Measurements from ENCODE around the gene TOR4A.

Gene TOR4A

DNA sequence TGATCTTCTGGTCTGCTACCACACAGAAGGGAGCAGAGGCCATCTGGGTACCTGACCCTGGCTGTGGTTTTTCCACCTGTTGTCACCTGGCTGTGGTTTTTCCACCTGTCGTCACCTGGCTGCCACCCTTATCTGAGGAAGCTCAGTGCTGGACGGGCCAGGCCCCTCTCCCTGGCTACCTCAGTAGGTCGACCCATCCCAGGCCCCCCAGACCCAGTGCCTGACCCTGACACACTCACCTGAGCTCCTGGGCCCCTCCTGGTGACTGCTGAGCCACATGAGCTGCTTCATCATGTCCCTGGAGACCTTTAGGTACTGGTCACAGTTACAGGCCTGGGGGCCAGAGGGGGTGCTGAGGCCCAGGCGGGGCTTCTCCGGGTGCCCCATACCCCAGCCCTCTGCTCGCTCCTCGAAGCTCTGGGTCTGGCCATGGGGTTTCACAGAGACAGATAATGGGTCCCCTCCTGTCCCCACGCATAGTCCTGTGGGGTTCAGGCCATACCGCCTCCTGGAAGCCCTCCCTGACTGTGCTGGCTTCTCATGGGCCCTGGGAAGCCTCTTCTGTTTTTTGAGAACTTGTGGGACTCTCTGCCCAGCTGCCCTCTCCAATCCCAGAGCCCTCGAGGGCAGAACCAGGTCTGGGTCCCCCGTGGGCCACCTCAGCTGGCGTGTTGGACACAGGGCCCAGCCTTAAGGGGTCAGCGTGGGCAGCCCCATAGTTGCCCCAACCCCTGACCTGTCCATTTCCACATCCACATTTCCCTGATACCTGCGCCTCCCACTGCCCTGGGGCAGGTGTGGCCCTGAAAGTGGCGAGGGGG is 32.1 kb downstream of the TOR4A start:
- no peak for DNase-seq

DNA sequence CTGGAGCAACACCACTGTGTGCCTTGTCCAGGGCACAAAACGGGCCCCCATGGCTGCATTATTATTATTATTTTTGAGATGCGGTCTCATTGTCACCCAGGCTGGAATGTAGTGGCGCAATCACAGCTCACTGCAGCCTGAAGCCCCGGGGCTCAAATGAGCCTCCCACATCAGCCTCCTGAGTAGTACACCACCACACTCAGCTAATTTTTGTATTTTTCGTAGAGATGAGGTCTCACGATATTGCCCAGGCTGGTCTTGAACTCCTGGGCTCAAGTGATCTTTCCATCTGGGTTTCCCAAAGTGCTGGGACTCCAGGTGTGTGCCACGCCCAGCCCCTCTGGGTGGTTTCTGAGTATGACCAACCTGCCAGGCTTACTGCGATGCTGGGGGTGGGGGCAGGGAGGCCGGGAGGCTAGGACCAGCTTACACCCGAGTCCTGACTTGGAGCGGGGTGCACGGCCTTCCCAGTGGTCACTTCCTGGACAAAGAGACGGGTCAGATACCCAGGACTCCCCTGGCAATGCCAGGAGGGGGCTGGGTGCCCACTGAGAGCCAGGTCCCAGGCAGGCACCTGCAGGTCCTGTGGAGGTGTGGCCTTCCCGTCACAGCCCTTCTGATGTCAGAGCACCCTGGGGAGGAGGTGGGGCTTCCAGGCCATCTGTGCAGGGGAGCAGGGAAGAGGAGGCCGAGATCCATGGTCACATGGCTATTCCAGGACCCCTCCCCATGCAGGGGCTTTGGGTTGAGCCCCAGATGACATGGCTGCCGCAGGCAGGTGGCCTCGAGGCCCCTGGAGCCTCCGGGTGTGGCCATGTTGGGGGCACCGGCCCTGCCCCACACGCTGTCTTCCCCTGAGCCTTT is 32.9 kb downstream of the TOR4A start:
- DNase-seq, result no peak

DNA sequence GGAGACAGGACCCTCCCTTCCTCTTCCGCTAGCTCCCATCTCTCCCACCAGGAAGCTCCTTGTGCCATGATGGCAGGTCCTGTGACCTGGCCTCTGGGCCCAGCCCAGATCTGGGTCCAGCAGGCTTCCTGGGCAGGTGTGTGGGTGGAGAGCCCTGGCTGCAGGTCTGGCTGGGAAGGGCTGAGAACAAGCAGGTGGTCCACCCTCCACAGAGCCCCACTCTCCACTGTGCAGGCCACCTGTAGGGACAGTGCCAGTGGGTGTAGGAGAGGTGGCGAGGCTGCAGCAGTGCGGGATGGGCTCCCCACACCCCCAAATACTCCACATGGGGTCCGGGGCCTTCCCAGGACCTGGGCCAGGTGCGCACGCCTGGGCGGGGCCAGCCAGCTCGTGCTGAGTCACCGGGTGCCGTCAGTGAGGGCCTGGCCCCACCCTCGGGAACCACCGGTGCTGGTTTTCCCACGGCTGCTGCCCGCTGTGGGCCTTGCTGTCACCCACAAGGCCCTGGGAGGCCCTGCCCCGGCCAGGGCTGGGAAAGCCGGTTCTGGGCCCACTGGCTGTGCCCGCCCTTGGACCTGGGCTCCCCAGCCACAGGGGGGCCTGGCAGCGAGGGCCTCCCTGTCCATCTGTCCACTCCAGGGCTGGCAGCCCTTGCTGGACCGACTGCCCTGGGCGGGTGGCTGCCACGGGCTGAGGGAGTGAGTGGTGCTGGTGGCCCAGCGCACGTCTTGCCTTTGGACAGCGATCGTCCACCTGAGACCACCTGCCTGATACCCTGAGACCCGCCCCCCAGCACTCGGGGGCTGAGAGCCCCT is 33.9 kb downstream of the TOR4A start:
- DNase-seq, result no peak

DNA sequence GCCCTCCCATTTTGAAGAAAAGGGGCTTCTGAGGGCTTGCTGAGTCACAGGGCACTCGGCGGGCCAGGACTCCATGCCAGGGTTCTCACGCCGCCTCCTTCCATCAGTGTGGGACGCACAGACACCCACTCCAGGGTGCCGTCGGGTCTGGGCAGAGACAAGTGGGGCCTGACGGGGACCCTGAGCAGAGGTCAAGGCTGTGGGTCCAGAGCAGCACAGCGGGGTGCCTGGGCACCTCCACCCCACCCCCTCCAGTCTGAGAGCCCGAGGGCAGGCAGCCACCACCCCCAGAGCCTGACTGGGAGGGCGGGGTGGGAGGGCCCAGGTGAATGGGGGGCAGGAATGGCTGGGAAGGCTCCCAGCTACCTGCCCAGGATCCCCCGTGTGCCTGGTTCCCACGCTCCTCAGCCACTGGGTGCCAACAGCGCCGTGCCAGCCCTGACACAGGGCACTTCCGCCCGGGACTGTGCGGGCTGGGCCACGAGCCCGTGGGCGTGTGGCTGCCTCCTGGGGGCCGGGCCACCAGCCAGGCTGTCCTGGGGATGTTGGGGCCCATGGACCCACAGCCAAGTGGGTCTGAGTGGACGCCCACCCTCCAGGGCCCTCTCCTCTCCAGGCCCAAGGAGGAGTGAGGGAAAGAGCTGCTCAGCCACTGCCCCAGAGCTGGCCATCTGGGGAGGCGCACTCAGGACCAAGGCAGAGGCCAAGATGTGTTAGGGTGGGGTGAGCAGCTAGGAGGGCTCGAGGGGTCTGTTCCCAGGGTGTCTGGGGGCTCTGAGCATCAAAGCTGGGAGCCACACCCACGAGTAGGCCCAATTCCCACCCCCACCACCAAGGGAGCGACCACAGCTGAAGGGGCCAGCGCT is 34.7 kb downstream of the TOR4A start:
- DNase-seq, result no peak

DNA sequence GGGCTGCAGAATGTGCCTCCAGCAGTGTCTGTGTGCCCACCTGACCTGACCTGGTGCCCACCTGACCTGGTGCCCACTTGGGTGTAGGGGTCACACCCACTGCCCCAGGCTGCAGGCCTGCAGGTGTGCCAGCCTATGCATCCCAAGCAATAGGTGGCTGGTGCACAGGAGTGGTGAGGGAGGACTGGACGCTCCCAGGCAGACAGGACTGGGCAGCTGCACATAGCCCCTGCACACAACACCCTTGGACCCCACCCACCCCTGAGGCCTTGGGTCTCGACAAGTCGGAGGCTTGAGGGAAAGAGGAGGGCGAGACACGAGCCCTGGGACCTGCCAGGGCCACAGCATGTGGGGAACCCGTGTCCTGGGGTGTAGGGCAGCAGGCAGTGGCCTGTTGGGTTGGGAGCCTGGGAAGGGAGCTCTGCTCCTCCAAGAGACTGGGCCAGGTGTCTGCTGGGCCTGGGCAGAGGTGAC is 35.4 kb downstream of the TOR4A start:
- no peak for DNase-seq

DNA sequence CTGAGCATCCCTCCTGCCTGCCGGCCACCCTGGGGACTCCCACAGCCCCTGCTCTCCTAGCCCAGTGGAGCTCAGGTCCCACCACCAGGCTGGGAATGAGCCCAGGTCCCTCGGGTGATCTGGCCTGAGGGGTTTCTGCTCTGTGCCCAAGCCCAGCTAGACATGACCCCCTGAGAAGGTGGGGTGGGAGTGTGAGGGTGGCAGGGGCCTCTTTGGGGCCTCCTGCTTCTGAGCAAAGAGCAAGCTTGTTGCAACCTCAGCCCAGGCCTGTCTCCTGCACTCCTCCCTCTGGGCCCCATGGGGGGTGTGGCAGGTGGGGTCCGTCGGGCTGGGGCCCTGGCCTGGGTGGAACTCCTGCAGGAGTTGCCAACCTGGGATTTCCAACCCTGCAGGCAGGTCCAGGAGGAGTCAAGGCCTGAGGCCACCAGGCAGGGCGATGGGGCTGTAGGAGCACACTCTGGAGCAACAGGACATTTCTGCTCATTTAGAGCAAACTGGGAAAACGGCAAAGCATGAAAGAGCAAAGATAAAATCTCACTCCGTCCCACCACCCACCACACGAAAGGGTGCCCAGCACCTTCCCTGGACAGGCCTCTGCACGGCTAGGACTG is 35.9 kb downstream of the TOR4A start:
- no peak for DNase-seq

DNA sequence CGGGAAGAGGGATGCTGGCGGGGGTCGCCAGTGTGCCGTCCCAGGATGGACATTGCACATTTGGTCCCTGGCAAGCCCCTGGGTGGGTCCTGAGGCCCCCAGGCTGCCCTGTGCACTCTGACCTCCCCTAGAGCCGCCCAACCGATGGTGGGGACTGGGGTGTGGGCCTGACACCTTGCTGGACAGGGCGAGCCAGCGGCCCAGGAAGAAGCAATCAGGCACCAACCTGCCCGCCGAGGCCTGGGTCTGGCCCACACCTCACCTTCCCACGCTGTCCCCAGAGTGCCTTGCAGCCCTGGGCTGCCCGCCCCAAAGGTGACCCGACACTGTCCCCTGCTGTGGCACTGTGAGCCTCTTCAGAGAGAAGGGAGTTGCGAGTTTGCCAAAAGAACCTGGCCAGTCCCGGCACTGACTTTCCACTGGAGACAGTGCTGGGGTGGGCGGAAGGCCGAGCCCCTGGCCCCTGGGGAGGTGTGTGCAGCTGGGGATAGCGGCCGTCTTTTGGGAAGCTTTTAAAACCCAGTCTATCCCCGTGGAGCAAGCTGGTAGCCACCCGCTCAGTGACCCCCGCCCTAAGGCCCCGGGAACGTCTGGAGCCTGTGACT is 36.5 kb downstream of the TOR4A start:
- DNase-seq, result no peak

DNA sequence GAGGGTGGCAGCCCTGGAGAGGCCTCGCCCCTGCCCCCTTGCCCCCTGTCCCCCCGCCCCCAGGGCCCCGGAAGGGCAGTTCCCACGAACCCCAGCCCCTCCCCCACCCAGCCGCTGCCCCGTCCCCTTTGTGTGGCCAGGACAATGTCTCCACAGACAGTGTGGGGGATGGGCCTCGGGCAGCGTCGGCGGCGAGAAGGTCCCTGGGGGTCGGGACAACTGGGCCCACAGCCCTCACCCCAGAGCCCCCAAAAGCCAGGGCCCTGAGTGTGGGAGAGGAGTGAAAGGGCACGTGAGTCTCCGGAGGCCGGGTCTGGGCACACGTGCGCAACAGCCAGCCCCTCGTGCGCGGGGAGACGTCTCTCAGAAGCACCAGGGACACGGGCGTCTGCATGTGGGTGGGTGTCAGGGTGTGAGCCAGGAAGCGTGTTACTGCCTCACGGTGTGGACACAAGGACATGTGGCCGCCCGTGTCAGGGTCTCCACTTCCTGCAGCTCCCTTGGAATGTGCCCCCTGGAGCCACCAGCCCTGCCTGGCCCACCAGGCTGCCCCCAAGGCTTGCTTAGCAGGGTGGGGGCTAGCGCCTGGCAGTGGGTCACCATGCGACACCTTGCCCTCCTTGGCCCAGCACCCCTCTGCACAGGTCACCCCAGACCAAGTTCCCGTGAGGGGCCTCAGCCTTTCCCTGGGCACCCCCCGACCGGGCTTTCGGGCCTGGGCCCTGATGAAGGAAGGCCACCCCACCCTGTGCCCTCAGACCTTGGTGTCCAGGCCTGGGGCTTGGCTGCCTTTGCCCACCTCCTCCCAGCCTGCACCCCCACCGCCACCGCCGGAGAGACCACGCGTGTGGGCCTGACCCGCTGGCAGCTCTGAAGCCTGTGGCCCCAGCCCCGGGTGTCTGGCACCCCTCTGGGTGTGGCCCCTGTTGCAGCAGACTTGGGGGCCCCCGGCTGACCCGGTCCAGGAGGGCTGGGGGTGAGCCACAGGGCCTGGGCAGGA is 37.3 kb downstream of the TOR4A start:
- DNase-seq, result no peak

DNA sequence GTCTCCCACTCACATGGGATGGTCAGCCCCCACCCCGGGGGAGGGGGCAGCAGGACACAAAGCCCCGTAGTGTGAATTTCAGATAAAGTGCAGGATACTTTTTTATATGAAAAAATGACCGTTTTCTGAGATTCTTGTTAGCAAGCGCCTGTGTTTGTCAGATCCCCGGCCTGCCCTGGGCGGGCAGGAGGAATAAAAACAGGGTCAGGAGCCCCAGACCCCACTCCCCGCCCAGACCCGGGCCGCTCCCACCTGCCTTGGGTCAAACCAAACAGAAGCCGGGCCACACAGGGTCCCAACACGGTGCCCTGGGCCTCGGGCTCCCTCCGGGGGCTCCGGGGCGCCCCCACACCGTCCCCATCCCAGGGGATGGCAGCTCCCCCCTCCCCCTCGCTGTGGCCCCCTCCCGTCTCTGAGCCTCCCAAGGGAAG is 38.1 kb downstream of the TOR4A start:
- no peak for DNase-seq

DNA sequence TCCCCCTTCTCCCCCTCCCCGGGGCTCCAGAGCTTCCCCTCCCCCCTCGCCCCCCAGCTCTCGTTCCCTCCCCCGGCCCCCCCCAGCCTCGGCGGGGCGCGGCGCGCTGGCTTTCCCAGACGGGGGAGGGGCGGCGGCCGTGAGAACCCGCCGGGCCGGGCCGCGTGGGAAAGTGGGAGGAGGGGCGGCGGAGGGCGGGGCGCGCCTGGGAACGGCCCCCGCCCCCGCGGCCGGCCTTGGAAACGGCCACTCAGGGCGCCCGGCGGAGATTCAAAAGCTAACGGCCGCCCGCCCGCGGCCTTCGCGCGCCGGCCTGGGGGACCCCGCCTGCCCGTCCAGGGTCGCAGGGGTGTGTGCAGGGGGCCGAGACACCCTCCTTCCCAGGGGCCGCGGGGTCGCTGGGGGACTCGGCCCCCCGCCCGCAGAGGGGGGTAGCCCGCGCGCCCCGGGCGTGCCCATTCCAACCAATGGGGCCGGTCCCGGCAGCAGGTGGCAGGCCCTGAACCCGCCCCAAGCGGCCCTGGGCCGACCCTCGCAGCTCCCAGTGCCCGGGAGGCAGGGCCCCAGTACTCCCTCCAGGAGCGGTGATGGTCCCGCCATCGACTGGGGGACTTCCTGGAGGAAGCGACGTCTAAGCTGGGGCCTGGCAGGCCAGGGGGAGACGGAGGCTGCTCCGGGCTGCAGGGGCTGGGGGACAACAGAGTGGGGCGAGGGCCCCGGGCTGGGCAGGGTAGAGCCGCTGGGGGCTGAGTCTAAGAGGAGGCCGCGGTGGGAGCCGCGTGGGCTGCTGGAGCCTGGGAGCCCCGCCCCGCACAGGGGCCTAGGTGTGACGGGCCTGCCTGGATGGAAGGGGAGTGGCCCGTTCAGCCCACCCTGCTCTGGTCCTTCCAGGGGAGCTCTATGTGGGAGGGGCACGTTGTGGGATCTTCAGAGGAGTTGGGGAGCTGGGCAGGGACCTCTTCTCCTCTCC is 38.8 kb downstream of the TOR4A start:
- no peak for DNase-seq

DNA sequence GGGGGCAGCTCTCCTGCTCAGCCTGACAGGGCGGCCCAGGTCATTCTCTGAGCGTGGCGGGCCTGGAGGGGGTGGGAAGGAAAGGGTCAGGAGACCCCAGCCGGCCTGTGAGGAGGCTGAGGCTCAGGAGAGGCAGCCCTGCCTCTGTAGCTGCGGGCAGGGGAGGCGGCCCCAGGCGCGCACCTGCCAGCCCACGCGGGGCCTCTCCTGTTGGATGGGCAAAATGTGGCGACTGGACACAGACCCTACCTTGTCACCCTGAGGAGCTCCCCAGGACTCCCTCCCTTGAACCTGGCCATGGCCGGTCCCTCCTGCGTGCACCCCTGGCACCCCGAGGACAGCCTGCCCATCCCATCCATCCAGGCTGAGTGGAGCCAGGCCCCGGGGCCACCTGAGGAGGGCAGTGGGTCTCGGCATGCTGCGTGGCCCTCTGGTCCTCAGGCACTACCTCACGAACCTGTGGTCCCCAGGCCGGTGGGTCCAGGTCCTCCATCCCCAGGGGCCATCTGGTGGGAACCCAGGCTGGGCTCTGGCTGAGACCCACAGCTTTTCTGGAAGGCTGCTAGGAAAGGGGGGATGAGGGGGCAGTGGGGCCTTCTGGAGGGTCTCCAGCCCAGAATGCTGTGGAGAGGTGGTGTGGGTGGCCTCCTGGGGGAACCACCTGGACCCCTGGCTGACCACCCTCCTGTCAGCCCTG is 39.6 kb downstream of the TOR4A start:
- no peak for DNase-seq

DNA sequence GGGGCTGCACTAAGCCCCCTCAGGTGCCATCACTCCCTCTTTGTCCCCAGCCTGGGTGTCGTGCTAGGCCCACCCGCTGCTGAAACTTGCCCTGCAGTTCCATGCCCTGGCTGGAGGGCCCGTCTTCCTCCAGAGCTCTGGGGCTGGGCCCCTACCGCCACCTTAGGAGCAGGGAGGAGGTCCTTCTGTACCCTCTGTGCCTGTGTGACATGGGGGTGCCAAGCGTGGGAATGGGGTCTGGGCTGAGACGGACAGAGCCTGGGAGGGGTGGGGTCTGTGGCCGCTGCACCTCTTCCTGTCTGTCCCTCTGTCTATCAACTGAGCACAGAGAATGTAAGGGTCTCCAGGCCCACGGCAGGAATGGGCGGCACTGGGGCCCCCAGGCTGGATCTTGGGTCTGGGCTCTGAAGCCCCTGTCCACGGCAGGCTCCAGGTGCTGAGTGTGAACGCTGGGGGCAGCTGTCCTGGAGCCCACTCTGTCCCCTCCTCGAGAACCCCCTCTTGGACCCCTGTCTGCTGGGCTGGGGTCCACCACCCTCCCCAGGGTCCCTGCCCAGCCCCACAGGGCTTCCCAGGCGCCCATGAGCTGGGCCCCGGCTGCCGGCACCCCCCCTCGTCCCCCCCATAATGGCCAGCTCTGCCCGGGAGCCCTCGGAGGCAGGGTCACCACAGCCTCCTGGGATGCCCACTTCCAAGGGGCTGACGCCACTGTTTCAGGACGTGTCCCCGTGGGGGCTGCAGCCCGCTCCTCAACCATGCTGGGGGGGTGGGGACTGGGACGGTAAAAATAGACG is 40.4 kb downstream of the TOR4A start:
- DNase-seq, result no peak

DNA sequence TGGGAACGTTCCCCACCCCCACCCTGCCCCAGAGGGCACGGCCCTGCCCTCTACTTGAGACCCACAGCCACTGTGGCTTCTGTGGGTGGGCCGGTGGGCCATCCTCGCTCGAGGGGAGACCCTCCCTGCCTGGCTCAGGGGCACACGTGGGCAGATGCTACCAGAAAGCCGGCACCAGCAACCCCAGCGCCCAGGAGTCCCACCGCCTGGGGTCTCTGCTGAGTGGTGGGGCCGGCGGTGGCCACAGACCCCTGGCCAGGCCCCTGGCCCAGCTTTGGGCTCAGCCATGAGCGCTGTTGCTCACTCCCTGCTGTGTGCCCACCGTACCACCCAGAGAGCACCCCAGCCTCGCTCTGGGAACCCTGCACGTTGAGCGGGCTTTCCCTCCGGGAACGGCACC is 41.1 kb downstream of the TOR4A start:
- DNase-seq, result no peak

DNA sequence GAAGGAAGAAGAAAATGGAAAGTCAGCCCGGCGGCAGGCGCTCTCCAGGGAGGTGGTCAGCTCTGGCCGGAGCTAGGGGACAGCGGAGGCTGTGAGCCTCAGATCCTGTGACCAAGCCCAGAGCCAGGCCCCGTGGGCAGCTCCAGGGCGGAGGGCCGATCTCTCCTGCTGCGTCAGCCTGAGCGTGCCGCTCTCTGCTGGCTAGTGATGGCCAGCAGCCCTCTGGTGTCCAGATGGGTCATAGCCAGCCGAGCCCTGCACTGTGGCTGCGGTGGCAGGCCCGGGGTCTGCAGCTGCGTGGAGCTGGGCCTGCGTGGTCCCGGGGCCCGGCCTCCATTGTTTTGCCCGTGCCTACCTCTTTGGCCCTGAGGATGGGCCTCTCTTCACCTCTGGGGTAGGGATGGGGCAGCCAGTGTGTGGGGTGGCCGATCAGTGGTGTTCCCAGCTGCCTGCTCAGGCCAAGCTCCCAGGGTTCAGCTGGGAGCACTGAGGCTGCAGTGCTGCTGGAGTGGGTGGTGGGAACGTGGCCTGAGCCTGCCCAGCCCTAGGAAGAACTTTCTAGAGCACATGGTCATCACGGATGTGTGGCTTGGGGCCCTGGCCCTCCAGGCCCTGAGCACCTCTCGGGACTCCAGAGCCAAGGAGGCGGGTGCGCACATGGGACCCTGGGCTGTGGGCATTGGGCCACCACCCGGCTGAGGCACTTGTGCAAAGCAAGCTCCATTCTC is 41.6 kb downstream of the TOR4A start:
- no peak for DNase-seq

DNA sequence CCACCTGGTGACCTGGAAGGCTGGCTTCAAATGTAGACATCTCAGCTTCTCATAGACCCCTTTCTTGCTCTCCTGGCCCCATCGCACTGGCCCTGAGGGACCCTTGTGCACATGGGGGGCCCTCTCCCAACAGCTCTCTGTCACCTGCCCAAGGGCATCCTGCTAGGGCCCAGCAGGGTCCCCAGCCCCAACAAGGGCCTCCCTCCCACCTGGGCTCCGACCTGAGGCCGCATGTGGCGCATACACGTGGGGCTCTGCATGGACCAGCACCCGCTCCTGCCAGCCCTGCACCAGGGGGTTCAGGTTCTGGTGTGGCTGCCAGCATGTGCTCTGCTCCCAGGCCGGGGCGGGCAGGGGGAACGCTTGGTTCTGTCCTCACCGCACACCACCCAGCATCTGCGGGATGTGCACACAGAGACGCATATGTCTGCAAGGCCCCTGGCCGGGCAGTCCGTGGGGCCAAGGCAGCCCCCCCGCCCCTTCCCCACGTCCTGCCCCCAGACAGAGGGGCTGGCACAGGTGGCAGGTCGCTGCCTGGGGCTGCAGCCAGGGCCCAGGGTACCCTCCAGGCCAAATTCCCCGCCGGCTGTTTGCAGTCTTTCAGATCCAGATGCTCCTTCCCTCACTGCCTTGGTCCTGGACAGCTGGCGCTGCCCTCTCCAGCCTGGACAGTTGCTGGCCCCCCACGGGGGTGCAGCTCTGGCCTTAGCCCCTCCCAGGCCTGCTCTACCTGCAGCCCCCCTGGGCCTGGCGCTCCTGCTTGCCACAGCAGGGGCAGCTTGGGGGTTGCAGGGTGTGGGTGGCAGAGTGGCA is 42.4 kb downstream of the TOR4A start:
- no peak for DNase-seq
